K562 (cell line): Measurements from ENCODE around the gene ETNK2. TPM values are rescaled to one million over a fixed set of nuclear protein-coding genes. Genes with fewer than 3 reads are reported as not detected.

Experiments
- ATAC-seq: fragments of 200-7000 bp; cut with Tn5 transposase; 3 replicates; pipeline ENCODE4 v1.9.1; 2020; ENCODE audit warnings: moderate library complexity
- BruUV-seq: library from RNA; stranded (reverse); fragments of 400-500 nt; replicated peaks from 2 replicates; lab custom pipeline; 2021; lab: Mats Ljungman, UMichigan
- CTCF ChIA-PET: fragments of 300-600 bp; formaldehyde crosslinking; extraction: SDS; loops from one replicate; lab custom pipeline; 2021; ENCODE audit warnings: low intra/inter-chr PET ratio; lab: Yijun Ruan, JAX
- POLR2A ChIA-PET: fragments of 300-600, 350-650 bp; sonication (Branson Sonifier 250); formaldehyde crosslinking; extraction: SDS; loops from one replicate; lab custom pipeline; 2021; ENCODE audit warnings: antibody characterized with exemption, inconsistent platforms; lab: Yijun Ruan, JAX
- DNase-seq, 4 experiments: peaks; one replicate each; pipeline versions ENCODE4 v3.0.0 to v3.0.0-alpha.2; 2011 to 2018; ENCODE audit warnings: low spot score in 3 of 4, mixed read lengths in 3 of 4; ENCODE audit errors: extremely low read depth in 1 of 4
- FAIRE-seq: peaks from 2 replicates; lab custom pipeline; 2011; peaks lifted over from hg19 to GRCh38; lab: Jason Lieb, UNC
- H2AFZ ChIP-seq: 2 replicates; pipeline ENCODE4 v1.6.0; 2011; ENCODE audit warnings: low read depth, low read length, control low read depth, inconsistent platforms
- H3K27ac ChIP-seq: fragments of 200-600 bp; 3 replicates; pipeline ENCODE4 v1.8.0; 2011; ENCODE audit warnings: low read depth, mild to moderate bottlenecking, control low read depth, inconsistent platforms, low read length, moderate library complexity, mixed read lengths; ENCODE audit errors: extremely low read depth
- H3K27me3 ChIP-seq, 2 experiments: fragments of 300-600 bp in 1 of 2; 2 replicates in 1 of 2; 3 replicates in 1 of 2; pipeline versions ENCODE4 v1.6.0 to v1.8.0; 2011; ENCODE audit warnings: inconsistent platforms in 2 of 2, low read length in 2 of 2, mild to moderate bottlenecking in 1 of 2, mixed read lengths in 1 of 2, moderate library complexity in 1 of 2; ENCODE audit not compliant: control insufficient read depth in 2 of 2, insufficient read depth in 2 of 2
- H3K36me3 ChIP-seq: fragments of 300-600 bp; 3 replicates; pipeline ENCODE4 v1.8.0; 2011; ENCODE audit warnings: mild to moderate bottlenecking, low read length, inconsistent platforms; ENCODE audit not compliant: control insufficient read depth, insufficient read depth
- H3K4me1 ChIP-seq, 2 experiments: fragments of 200-600 bp in 1 of 2; replicated peaks in 1 of 2; 2 replicates in 1 of 2; 3 replicates in 1 of 2; pipeline versions ENCODE4 v1.5.1 to v1.8.0; 2011; ENCODE audit warnings: inconsistent platforms in 2 of 2, low read length in 2 of 2, mild to moderate bottlenecking in 1 of 2, mixed read lengths in 1 of 2, moderate library complexity in 1 of 2; ENCODE audit not compliant: control insufficient read depth in 2 of 2, insufficient read depth in 2 of 2
- H3K4me2 ChIP-seq: 2 replicates; pipeline ENCODE4 v1.6.1; 2011; ENCODE audit warnings: low read length, control low read depth, inconsistent platforms, mixed read lengths; ENCODE audit not compliant: insufficient read depth
- H3K4me3 ChIP-seq: fragments of 200-600 bp; sonication (generic), shearing (Covaris generic); 2 replicates; pipeline ENCODE4 v1.5.1; 2016; ENCODE audit warnings: control low read depth, inconsistent platforms
- H3K79me2 ChIP-seq: fragments of 200-600 bp; 3 replicates; pipeline ENCODE4 v1.8.0; 2011; ENCODE audit warnings: low read length, inconsistent platforms; ENCODE audit not compliant: control insufficient read depth, insufficient read depth
- H3K9ac ChIP-seq, 2 experiments: 2 replicates each; pipeline versions ENCODE4 v1.6.0 to v1.6.1; 2011; ENCODE audit warnings: low read depth in 2 of 2, low read length in 2 of 2, control low read depth in 1 of 2, inconsistent platforms in 1 of 2, mild to moderate bottlenecking in 1 of 2, mixed read lengths in 1 of 2; ENCODE audit not compliant: insufficient read depth in 1 of 2
- H3K9me1 ChIP-seq: one replicate; pipeline ENCODE4 v1.6.0; 2011; ENCODE audit warnings: inconsistent platforms, mild to moderate bottlenecking, low read length, moderate library complexity; ENCODE audit not compliant: control insufficient read depth, insufficient read depth
- H3K9me3 ChIP-seq: replicated peaks from 2 replicates; pipeline ENCODE4 v1.5.1; 2011; ENCODE audit warnings: low read depth, low read length, inconsistent platforms; ENCODE audit not compliant: control insufficient read depth, insufficient read depth
- H4K20me1 ChIP-seq: replicated peaks from 2 replicates; pipeline ENCODE4 v1.6.1; 2011; ENCODE audit warnings: low read length, inconsistent platforms, mixed read lengths; ENCODE audit not compliant: control insufficient read depth, insufficient read depth
- EP300 ChIP-seq: IDR thresholded peaks from 2 replicates; pipeline ENCODE4 v1.6.1; 2012; ENCODE audit warnings: low read length, improper control_type of control experiment
- HNRNPH1 ChIP-seq: fragments of 200-400 bp; formaldehyde crosslinking; optimal IDR thresholded peaks from 2 replicates; pipeline ENCODE3; 2017; ENCODE audit warnings: low read depth, mild to moderate bottlenecking, low read length, moderate library complexity
- MCM7 ChIP-seq, 2 experiments: fragments of 450-650 bp; IDR thresholded peaks; 2 replicates each; pipeline ENCODE4 v1.6.1; 2016 to 2018
- MECOM ChIP-seq: fragments of 250-450 bp; sonication (Bioruptor Pico); IDR thresholded peaks from 2 replicates; pipeline ENCODE4 v1.8.0; 2022; ENCODE audit warnings: inconsistent platforms
- NFATC3 ChIP-seq: fragments of 450-650 bp; IDR thresholded peaks from 2 replicates; pipeline ENCODE4 v1.6.1; 2017; ENCODE audit warnings: mild to moderate bottlenecking
- SETDB1 ChIP-seq: IDR thresholded peaks from one replicate; pipeline ENCODE4 v1.6.1; 2012; ENCODE audit warnings: low read length, control low read depth, inconsistent platforms
- ZKSCAN1 ChIP-seq: fragments of 150-350 bp; IDR thresholded peaks from 2 replicates; pipeline ENCODE4 v1.6.1; 2016; ENCODE audit warnings: low read depth, low read length
- ZNF165 ChIP-seq: fragments of 250-450 bp; sonication (Bioruptor Pico); IDR thresholded peaks from 2 replicates; pipeline ENCODE4 v1.4.0; 2020; ENCODE audit warnings: borderline replicate concordance
- WGBS: fragments of 100-300 bp; shearing (Covaris generic); methylation state at CpG from one replicate; pipeline ENCODE4 v1.1.6; 2016; ENCODE audit warnings: low coverage, mixed read lengths; ENCODE audit not compliant: insufficient coverage; ENCODE audit errors: missing lambda C conversion rate; 5-methylcytosine and 5-hydroxymethylcytosine counted together
- in situ Hi-C: fragments of 300-500 bp; cut with MboI; formaldehyde crosslinking; loops from 4 replicates; pipeline ENCODE4 v1.15.0; 2018; ENCODE audit warnings: inconsistent platforms, mixed read lengths
- intact Hi-C: fragments of 100-400 bp; cut with micrococcal nuclease; formaldehyde crosslinking; loops from 2 replicates; pipeline ENCODE4 v1.14.2; 2022
- polyA plus RNA-seq, 8 experiments: library from polyadenylated mRNA; depleted of rRNA in 4 of 8; stranded (reverse) in 5 of 8; unstranded in 3 of 8; fragments of >200 nt; fragmentation: Nextera tagmentation in 2 of 8; fragmentation: Illumina TruSeq in 1 of 8; extraction: Ambion mirVana in 2 of 8; extraction: Trizol in 1 of 8; gene quantifications; 2 replicates each; pipeline versions ENCODE4 v1.2.1 to v1.2.3, GENCODE V29; 2011 to 2014; ENCODE audit warnings: inconsistent platforms in 1 of 8, missing spikeins in 1 of 8
- total RNA-seq, 7 experiments: library from RNA; depleted of rRNA in 6 of 7; stranded (reverse); fragments of >200 nt in 6 of 7; fragmentation: Illumina TruSeq in 2 of 7; extraction: Trizol in 2 of 7; gene quantifications; 2 replicates each; pipeline versions ENCODE4 v1.2.1 to v1.2.3, GENCODE V29; 2011 to 2021; ENCODE audit warnings: low replicate concordance in 1 of 7
- TF ChIP-seq, protein P1 (sequence below): IDR thresholded peaks from 2 replicates; pipeline ENCODE4 v1.6.1; 2011; ENCODE audit warnings: borderline replicate concordance, low read depth, mild to moderate bottlenecking, moderate library complexity, low read length; ENCODE audit not compliant: insufficient read depth, poor library complexity, severe bottlenecking
- TF ChIP-seq, protein P2 (sequence below): sonication (generic); formaldehyde crosslinking; IDR thresholded peaks from 2 replicates; pipeline ENCODE4 v1.8.0; 2022; ENCODE audit warnings: missing genetic modification reagents, mild to moderate bottlenecking, borderline replicate concordance
- TF ChIP-seq, protein P3 (sequence below): sonication (generic); formaldehyde crosslinking; IDR thresholded peaks from 2 replicates; pipeline ENCODE4 v1.8.0; 2022; ENCODE audit warnings: mild to moderate bottlenecking, missing genetic modification reagents

The ETNK2 gene
- total and polyA plus RNA-seq, 9 of the 15 experiments (the other 6 are each of a cell fraction or from before 2014, with no cell fraction given), result 0.03 to 0.38 (median 0.13) TPM; not detected in 4

DNA sequence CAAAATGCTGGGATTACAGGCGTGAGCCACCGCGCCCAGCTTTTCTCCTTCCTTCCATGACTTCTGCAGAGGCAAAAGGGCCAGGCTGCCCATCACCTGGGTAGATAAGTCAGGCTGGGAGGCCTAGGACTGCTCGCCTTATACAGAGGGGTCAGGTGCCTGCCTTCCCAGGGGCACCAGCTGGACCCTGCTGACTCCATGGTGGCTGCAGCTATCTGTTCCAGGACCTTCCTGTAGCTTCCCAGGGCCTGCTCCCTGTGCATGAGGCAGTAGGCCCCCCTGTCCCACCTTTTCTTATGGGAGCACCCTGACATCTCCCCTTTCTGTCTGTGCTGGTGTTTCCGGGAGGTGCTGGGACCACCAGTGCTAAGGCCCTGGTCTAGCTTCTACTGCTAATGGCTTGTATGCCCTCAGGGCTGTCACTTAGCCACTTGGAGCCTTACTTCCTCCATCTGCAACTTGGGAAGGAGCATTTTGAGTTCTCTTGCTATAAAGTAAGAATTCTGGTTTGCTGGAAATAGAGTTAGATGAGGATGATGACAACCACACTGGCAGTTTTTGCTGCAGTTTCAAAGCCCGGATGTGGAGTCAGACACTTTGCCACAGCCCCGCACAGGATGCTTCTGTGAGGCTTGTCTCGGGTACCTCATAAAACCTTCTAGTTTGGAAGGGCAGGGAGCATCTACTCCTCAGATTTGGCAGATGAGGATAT, 64.5 kb downstream of the ETNK2 start:
- Histone ChIP-seq H3K4me2 (no peak overlapping the region), H3K4me1 (no peaks in the 10 kb centered on the region), H3K27me3 (peaks cover 21 to 77% of the 10 kb centered on the region in 2 experiments), H2AFZ (no peak overlapping the region), H3K9me3 (no peaks in the 10 kb centered on the region), H3K27ac (no peak overlapping the region), H3K4me3 (no peak overlapping the region), H3K9me1 (no peaks in the 10 kb centered on the region), H3K36me3 (no peaks in the 10 kb centered on the region), H4K20me1 (peaks cover 3% of the 10 kb centered on the region; the same call in 1 of the 2 replicates), H3K79me2 (no peaks in the 10 kb centered on the region), H3K9ac (no peak overlapping the region)
- 2% methylated on average over 8 of the region's 8 CpGs for WGBS
- in situ Hi-C loops (no loop called here), intact Hi-C loops (no loop called here)
- TF ChIP-seq EP300 (no peak), MECOM (CRISPR knock-in tag) (no peak), HNRNPH1 (no peak), NFATC3 (no peak), MCM7 (IDR thresholded peaks at IDR 0.05) (no peak), ZKSCAN1 (no peak), ZNF165 (CRISPR knock-in tag) (no peak), SETDB1 (no peak)
- TF ChIP-seq, protein P1, sequence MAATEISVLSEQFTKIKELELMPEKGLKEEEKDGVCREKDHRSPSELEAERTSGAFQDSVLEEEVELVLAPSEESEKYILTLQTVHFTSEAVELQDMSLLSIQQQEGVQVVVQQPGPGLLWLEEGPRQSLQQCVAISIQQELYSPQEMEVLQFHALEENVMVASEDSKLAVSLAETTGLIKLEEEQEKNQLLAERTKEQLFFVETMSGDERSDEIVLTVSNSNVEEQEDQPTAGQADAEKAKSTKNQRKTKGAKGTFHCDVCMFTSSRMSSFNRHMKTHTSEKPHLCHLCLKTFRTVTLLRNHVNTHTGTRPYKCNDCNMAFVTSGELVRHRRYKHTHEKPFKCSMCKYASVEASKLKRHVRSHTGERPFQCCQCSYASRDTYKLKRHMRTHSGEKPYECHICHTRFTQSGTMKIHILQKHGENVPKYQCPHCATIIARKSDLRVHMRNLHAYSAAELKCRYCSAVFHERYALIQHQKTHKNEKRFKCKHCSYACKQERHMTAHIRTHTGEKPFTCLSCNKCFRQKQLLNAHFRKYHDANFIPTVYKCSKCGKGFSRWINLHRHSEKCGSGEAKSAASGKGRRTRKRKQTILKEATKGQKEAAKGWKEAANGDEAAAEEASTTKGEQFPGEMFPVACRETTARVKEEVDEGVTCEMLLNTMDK, result no peak
- TF ChIP-seq, protein P2, sequence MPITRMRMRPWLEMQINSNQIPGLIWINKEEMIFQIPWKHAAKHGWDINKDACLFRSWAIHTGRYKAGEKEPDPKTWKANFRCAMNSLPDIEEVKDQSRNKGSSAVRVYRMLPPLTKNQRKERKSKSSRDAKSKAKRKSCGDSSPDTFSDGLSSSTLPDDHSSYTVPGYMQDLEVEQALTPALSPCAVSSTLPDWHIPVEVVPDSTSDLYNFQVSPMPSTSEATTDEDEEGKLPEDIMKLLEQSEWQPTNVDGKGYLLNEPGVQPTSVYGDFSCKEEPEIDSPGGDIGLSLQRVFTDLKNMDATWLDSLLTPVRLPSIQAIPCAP (CRISPR knock-in tag), result no peak
- TF ChIP-seq, protein P3, sequence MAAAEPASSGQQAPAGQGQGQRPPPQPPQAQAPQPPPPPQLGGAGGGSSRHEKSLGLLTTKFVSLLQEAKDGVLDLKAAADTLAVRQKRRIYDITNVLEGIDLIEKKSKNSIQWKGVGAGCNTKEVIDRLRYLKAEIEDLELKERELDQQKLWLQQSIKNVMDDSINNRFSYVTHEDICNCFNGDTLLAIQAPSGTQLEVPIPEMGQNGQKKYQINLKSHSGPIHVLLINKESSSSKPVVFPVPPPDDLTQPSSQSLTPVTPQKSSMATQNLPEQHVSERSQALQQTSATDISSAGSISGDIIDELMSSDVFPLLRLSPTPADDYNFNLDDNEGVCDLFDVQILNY (CRISPR knock-in tag), result no peak
- FAIRE-seq (no peak), DNase-seq (no peak), ATAC-seq (no peak)
- no TSS peak for BruUV-seq
- CTCF ChIA-PET, result no interaction called here
- POLR2A ChIA-PET, result interaction anchor here (0.7 to 0.8 kb wide), 2 partner anchors 15 to 311 kb away, joined by 3 to 5 read pairs; no protein-coding TSS in a partner anchor
